ENCODE results near the gene FAIM. TPM values are rescaled to one million over a fixed set of nuclear protein-coding genes. Genes with fewer than 3 reads are reported as not detected.

FAIM gene
- polyA plus RNA-seq, 1 of the 3 experiments (the other 2 are of a cell fraction) = 3.0 TPM

GRCh38 chr3:138591392-138591791 is 17.2 kb upstream of the FAIM start:
- Histone ChIP-seq H3K9ac (no peak overlapping the region), H2AFZ (ENCODE audit: low read depth) (no peak overlapping the region), H3K4me3 (ENCODE audit: low read depth in 2 of 2, low read length in 1 of 2) (no peak overlapping the region), H3K4me2 (no peak overlapping the region), H3F3A (replicated peaks; ENCODE audit: insufficient read depth) (no peaks in the 10 kb centered on the region), H3K4me1 (ENCODE audit: control insufficient read depth in 1 of 2, insufficient read depth in 2 of 2, low read depth in 1 of 2, low read length in 1 of 2) (peaks cover 0 to 7% of the 10 kb centered on the region in 2 experiments; a peak in 2 of 4 replicates), H3K9me2 (no peaks in the 10 kb centered on the region), H4K20me1 (ENCODE audit: insufficient read depth) (no peaks in the 10 kb centered on the region), H3K36me3 (replicated peaks in 1 of 2; ENCODE audit: control insufficient read depth in 1 of 2, insufficient read depth in 2 of 2, low read length in 1 of 2) (peaks cover 5 to 11% of the 10 kb centered on the region in 2 experiments), H3K79me2 (ENCODE audit: insufficient read depth) (0 out of 2 replicates have a peak, but pooled peaks cover 5% of the 10 kb centered on the region), H3K27me3 (ENCODE audit: insufficient read depth) (no peaks in the 10 kb centered on the region), H3K9me3 (0 out of 2 replicates have a peak, but pooled peaks cover 3% of the 10 kb centered on the region), H3K27ac (ENCODE audit: low read depth in 2 of 2, low read length in 1 of 2) (no peak overlapping the region)
- CTCF ChIA-PET = interaction anchor here (0.6 to 7.5 kb wide), 4 partner anchors 23 to 522 kb away, joined by 3 to 272 read pairs (median 3); no protein-coding TSS in a partner anchor
- POLR2A ChIA-PET = no interaction called here
- 68% methylated on average over 1 of the region's 1 CpG for WGBS (ENCODE audit: low lambda C conversion rate)
- TF ChIP-seq FOSL2 (IDR thresholded peaks at IDR 0.05; ENCODE audit: borderline replicate concordance, low read depth) (no peak), ZBTB33 (IDR thresholded peaks at IDR 0.05; ENCODE audit: borderline replicate concordance, low read depth) (no peak), EZH2phosphoT487 (IDR thresholded peaks at IDR 0.05; ENCODE audit: borderline replicate concordance, low read depth) (no peak), TEAD4 (IDR thresholded peaks at IDR 0.05; ENCODE audit: borderline replicate concordance, insufficient read depth) (no peak), MEF2A (IDR thresholded peaks at IDR 0.05; ENCODE audit: borderline replicate concordance, low read depth) (no peak)
- no peak for DNase-seq

GRCh38 chr3:138593488-138594149 is 15.0 kb upstream of the FAIM start:
- Histone ChIP-seq H3K27ac (ENCODE audit: low read depth in 2 of 2, low read length in 1 of 2) (peak overlapping the region; percentile 72 to 78), H4K20me1 (ENCODE audit: insufficient read depth) (no peaks in the 10 kb centered on the region), H3K36me3 (replicated peaks in 1 of 2; ENCODE audit: control insufficient read depth in 1 of 2, insufficient read depth in 2 of 2, low read length in 1 of 2) (peaks cover 5 to 8% of the 10 kb centered on the region in 2 experiments), H3K4me3 (ENCODE audit: low read depth in 2 of 2, low read length in 1 of 2) (peak overlapping the region; percentile 79 to 92), H2AFZ (ENCODE audit: low read depth) (peak overlapping the region; percentile 97), H3K4me2 (peak overlapping the region; percentile 90), H3K9ac (peak overlapping the region; percentile 80), H3K79me2 (ENCODE audit: insufficient read depth) (0 out of 2 replicates have a peak, but pooled peaks cover 3% of the 10 kb centered on the region), H3K9me3 (no peaks in the 10 kb centered on the region), H3K4me1 (ENCODE audit: control insufficient read depth in 1 of 2, insufficient read depth in 2 of 2, low read depth in 1 of 2, low read length in 1 of 2) (peaks cover 0 to 7% of the 10 kb centered on the region in 2 experiments; a peak in 2 of 4 replicates), H3K9me2 (no peaks in the 10 kb centered on the region), H3K27me3 (ENCODE audit: insufficient read depth) (no peaks in the 10 kb centered on the region), H3F3A (replicated peaks; ENCODE audit: insufficient read depth) (no peaks in the 10 kb centered on the region)
- no peak for DNase-seq
- TF ChIP-seq SMC3 (IDR thresholded peaks at IDR 0.05; ENCODE audit: low read depth, low read length) (no peak), MXI1 (IDR thresholded peaks at IDR 0.05; ENCODE audit: low read depth, low read length) (no peak), YY1 (IDR thresholded peaks at IDR 0.05; ENCODE audit: low read depth) (no peak), RXRA (IDR thresholded peaks at IDR 0.05; ENCODE audit: borderline replicate concordance, low read depth) (no peak), CHD2 (IDR thresholded peaks at IDR 0.05; ENCODE audit: low read length, partially characterized antibody) (no peak), MEF2A (IDR thresholded peaks at IDR 0.05; ENCODE audit: borderline replicate concordance, low read depth) (no peak), JUND (IDR thresholded peaks at IDR 0.05) (no peak), NRF1 (IDR thresholded peaks at IDR 0.05; ENCODE audit: low read depth, low read length) (no peak), RAD21 (IDR thresholded peaks at IDR 0.05; ENCODE audit: low read length) (no peak)
- ChIA-PET POLR2A (interaction anchor here (0.6 to 2.7 kb wide), 5 partner anchors 15 to 343 kb away, joined by 3 to 15 read pairs (median 5); partner anchors contain the start of gene FAIM), CTCF (interaction anchor here (0.7 to 7.5 kb wide), 22 partner anchors 8 to 343 kb away, joined by 3 to 272 read pairs (median 6); partner anchors contain the start of genes FAIM and PIK3CB)
- WGBS (ENCODE audit: low lambda C conversion rate) = 14% methylated on average over 21 of the region's 22 CpGs

All from SK-N-SH (cell line).